HFFc6 (cell line): ENCODE measurements around the gene ZMYND15. TPM values are rescaled to one million over a fixed set of nuclear protein-coding genes. Genes with fewer than 3 reads are reported as not detected.

Experiments used
- DNase-seq: peaks from one replicate; pipeline ENCODE4 v3.0.0-alpha.2; 2018
- H3K27ac Mint-ChIP-seq: 2 replicates; pipeline ENCODE4 v1.8.0; 2020; ENCODE audit warnings: mild to moderate bottlenecking, mixed read lengths
- H3K27me3 Mint-ChIP-seq: 2 replicates; pipeline ENCODE4 v1.8.0; 2021; ENCODE audit warnings: mild to moderate bottlenecking, moderate library complexity, mixed read lengths; ENCODE audit not compliant: insufficient read depth
- H3K36me3 Mint-ChIP-seq: 2 replicates; pipeline ENCODE4 v1.8.0; 2021; ENCODE audit warnings: low read depth, mixed read lengths
- H3K4me1 Mint-ChIP-seq: 2 replicates; pipeline ENCODE4 v1.8.0; 2020; ENCODE audit warnings: low read depth, mixed read lengths
- H3K4me3 Mint-ChIP-seq: 2 replicates; pipeline ENCODE4 v1.8.0; 2020; ENCODE audit warnings: mild to moderate bottlenecking, moderate library complexity, mixed read lengths
- H3K9me3 Mint-ChIP-seq: 2 replicates; pipeline ENCODE4 v1.8.0; 2020; ENCODE audit warnings: mild to moderate bottlenecking, mixed read lengths
- total RNA-seq, 6 experiments: library from RNA; stranded (reverse); fragmentation: NEBNext Ultra II Directional; extraction: Animal tissue kit (Norgen Biotek cat#: 25700); gene quantifications; 2 replicates in 1 of 6; 3 replicates in 5 of 6; pipeline ENCODE4 v1.2.3, GENCODE V29; 2021
- TF ChIP-seq, protein P1 (sequence below): fragments of 200-600 bp; sonication (generic); IDR thresholded peaks from 2 replicates; pipeline ENCODE4 v1.5.0; 2021; ENCODE audit warnings: antibody characterized with exemption, mild to moderate bottlenecking

ZMYND15 gene
- total RNA-seq, 6 experiments from 2014 or later = not detected

DNA sequence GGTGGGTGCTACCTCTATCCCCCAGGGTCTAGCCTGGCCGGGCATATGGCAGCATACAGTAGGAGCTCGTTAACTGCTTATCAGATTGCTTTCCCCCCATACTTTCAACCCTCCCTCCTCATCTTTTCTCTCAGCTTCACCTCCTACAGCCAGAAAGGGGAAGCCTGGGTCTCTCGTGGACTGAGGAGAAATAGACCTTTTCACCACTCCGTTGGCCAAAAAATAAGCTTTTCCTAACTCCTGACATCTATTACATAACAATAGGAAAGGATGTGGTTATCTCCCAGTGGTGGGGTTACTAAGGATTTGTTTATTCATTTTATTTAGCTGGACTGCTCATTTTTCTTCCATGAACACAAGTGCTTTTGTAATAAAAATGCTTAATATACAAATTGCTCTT is 9.1 kb downstream of the ZMYND15 start:
- peaks cover 48% of the 10 kb centered on the region for H3K27me3 Mint-ChIP-seq
- no peaks in the 10 kb centered on the region for H3K36me3 Mint-ChIP-seq

GRCh38 chr17:4750606-4751005 is 11.0 kb downstream of the ZMYND15 start:
- Mint-ChIP-seq H3K4me1 (no peaks in the 10 kb centered on the region), H3K9me3 (no peaks in the 10 kb centered on the region), H3K4me3 (no peak overlapping the region), H3K27me3 (peaks cover 52% of the 10 kb centered on the region), H3K27ac (no peak overlapping the region), H3K36me3 (no peaks in the 10 kb centered on the region)
- DNase-seq = no peak
- TF ChIP-seq, protein P1, sequence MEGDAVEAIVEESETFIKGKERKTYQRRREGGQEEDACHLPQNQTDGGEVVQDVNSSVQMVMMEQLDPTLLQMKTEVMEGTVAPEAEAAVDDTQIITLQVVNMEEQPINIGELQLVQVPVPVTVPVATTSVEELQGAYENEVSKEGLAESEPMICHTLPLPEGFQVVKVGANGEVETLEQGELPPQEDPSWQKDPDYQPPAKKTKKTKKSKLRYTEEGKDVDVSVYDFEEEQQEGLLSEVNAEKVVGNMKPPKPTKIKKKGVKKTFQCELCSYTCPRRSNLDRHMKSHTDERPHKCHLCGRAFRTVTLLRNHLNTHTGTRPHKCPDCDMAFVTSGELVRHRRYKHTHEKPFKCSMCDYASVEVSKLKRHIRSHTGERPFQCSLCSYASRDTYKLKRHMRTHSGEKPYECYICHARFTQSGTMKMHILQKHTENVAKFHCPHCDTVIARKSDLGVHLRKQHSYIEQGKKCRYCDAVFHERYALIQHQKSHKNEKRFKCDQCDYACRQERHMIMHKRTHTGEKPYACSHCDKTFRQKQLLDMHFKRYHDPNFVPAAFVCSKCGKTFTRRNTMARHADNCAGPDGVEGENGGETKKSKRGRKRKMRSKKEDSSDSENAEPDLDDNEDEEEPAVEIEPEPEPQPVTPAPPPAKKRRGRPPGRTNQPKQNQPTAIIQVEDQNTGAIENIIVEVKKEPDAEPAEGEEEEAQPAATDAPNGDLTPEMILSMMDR = no peak

More for the DNA sequence above, 9.1 kb downstream of the ZMYND15 start:
- H3K4me1 Mint-ChIP-seq = no peaks in the 10 kb centered on the region
- TF ChIP-seq, protein P1 = no peak
- no peak overlapping the region for H3K4me3 Mint-ChIP-seq
- no peak for DNase-seq
- no peak overlapping the region for H3K27ac Mint-ChIP-seq
- H3K9me3 Mint-ChIP-seq = no peaks in the 10 kb centered on the region

GRCh38 chr17:4751932-4752331 is 12.3 kb downstream of the ZMYND15 start:
- H3K27ac Mint-ChIP-seq = no peak overlapping the region
- no peaks in the 10 kb centered on the region for H3K4me1 Mint-ChIP-seq
- TF ChIP-seq, protein P1 = no peak
- no peaks in the 10 kb centered on the region for H3K36me3 Mint-ChIP-seq
- H3K9me3 Mint-ChIP-seq = no peaks in the 10 kb centered on the region
- DNase-seq = no peak
- no peak overlapping the region for H3K4me3 Mint-ChIP-seq
- H3K27me3 Mint-ChIP-seq = peaks cover 55% of the 10 kb centered on the region

DNA sequence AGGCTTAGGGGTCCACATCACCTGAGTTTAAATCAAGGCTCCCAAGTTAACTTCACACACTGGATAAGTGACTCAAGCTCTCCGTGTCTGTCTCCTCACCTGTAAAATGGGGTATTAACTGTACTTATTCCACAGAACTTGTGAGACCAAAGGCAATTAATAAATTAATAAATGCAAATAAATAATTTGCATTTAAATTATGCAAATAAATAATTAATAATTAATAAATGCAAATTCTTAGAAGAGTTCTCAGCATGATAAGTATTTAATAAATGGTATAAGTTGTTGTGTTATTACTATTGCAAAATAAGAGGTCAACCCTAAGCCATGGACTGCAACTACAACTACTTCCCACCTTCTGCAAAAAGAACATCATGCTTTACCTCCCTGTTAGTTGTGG is 13.8 kb downstream of the ZMYND15 start:
- no peaks in the 10 kb centered on the region for H3K4me1 Mint-ChIP-seq
- DNase-seq = no peak
- no peak overlapping the region for H3K27ac Mint-ChIP-seq
- no peaks in the 10 kb centered on the region for H3K36me3 Mint-ChIP-seq
- TF ChIP-seq, protein P1 = no peak
- no peaks in the 10 kb centered on the region for H3K9me3 Mint-ChIP-seq
- peaks cover 63% of the 10 kb centered on the region for H3K27me3 Mint-ChIP-seq
- H3K4me3 Mint-ChIP-seq = no peak overlapping the region

- Mint-ChIP-seq H3K27ac (no peak overlapping the region), H3K4me1 (no peaks in the 10 kb centered on the region), H3K27me3 (peaks cover 58% of the 10 kb centered on the region), H3K36me3 (no peaks in the 10 kb centered on the region), H3K4me3 (no peak overlapping the region), H3K9me3 (no peaks in the 10 kb centered on the region)
- TF ChIP-seq, protein P1 = no peak
- no peak for DNase-seq
These were observed 20.2 kb downstream of the ZMYND15 start for GRCh38 chr17:4759776-4760236.

DNA sequence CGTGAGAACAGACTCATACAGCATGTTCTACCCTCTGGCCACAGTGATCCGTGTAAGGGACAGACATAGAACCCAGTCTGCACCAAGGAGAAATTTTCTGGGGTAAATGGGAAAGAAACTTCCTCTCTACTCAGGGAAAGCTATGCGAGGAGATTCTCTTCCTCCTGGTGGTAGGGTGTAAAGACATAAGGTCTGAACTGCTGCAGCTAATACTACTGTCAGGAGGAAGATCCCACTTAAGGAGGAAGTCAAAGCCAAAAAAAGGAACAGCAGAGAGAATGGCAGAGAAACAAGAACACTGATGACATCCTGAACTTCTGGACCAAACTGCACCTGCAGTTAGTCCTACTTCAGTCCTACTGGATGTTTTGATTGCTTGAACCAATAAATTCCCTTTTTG is 25.0 kb downstream of the ZMYND15 start:
- TF ChIP-seq, protein P1 = no peak
- Mint-ChIP-seq H3K36me3 (no peaks in the 10 kb centered on the region), H3K27me3 (peaks cover 21% of the 10 kb centered on the region), H3K27ac (no peak overlapping the region), H3K4me1 (peaks cover 3% of the 10 kb centered on the region; the same call in 1 of the 2 replicates), H3K9me3 (no peaks in the 10 kb centered on the region), H3K4me3 (no peak overlapping the region)
- DNase-seq = no peak
